Stomach (tissue), 4 donors: Measurements from ENCODE around the gene ATXN2.

Source experiments
- EP300 ChIP-seq: sonication (generic); formaldehyde crosslinking; IDR thresholded peaks from one replicate; pipeline ENCODE4 v1.6.1; 2017; ENCODE audit warnings: antibody characterized with exemption
- POLR2A ChIP-seq, 4 donors: fragments of 450-650 bp; IDR thresholded peaks; one replicate each; pipeline ENCODE4 v1.6.1; 2016; ENCODE audit warnings: antibody characterized with exemption in 4 of 4, control low read depth in 2 of 4, mild to moderate bottlenecking in 1 of 4, moderate library complexity in 1 of 4
- POLR2AphosphoS5 ChIP-seq, 3 donors: sonication (generic); formaldehyde crosslinking; IDR thresholded peaks; one replicate each; pipeline ENCODE4 v1.6.1; 2016; ENCODE audit warnings: antibody characterized with exemption in 3 of 3
- TF ChIP-seq, protein P1 (sequence below), 7 experiments: fragments of 450-650 bp in 4 of 7; fragments of 200-600 bp in 3 of 7; sonication (generic) in 3 of 7; IDR thresholded peaks; one replicate each; pipeline ENCODE4 v1.5.1; 2016 to 2019; ENCODE audit warnings: antibody characterized with exemption in 7 of 7, control low read depth in 2 of 7, mild to moderate bottlenecking in 1 of 7

DNA sequence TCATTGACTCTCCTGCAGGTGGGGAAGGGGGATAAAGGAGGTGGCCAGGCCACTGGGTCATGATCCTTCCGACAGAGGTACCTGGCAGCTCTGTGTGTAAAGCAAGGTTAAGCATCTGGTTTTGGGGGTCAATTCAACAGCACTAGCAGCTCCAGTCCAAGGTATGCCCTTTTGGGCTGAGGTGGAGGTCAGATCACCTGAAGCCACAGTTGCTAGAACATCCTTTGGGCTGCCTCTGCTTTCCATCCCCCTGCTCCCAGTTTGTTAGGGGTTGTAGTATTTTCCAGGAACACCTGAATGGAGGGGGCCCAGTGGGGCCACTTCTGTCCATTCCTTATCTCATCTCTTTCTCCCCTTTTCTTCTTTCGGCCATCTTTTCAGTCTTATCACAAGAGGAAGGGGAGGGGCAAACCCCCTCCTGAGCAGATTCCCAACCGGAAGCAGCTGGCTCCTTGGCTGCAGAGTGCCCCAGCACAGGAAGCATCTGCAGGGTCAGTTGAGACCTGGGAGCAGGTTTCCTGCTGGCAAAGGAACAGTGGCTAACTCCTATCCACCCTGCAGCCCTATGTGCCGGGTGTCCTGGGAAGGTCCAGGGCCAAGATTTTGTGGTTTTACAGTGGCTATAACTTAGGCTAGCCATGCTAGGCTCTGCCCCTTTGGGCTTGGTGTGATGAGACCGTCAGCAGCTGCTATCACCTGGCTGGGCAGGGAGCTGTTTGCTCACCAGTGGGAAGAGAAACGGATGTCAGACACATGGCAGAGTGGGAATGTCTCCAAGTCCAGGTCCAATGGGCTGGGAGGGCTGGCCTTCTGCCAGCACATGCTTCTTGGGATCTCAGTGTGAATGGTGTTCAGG is 153.2 kb downstream of the ATXN2 start:
- TF ChIP-seq POLR2AphosphoS5 (IDR thresholded peaks at IDR 0.05) (no peak), POLR2A (IDR thresholded peaks at IDR 0.05) (no peak), EP300 (no peak)
- TF ChIP-seq, protein P1, sequence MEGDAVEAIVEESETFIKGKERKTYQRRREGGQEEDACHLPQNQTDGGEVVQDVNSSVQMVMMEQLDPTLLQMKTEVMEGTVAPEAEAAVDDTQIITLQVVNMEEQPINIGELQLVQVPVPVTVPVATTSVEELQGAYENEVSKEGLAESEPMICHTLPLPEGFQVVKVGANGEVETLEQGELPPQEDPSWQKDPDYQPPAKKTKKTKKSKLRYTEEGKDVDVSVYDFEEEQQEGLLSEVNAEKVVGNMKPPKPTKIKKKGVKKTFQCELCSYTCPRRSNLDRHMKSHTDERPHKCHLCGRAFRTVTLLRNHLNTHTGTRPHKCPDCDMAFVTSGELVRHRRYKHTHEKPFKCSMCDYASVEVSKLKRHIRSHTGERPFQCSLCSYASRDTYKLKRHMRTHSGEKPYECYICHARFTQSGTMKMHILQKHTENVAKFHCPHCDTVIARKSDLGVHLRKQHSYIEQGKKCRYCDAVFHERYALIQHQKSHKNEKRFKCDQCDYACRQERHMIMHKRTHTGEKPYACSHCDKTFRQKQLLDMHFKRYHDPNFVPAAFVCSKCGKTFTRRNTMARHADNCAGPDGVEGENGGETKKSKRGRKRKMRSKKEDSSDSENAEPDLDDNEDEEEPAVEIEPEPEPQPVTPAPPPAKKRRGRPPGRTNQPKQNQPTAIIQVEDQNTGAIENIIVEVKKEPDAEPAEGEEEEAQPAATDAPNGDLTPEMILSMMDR (IDR thresholded peaks at IDR 0.05) = no peak
